Measurements from ENCODE around the gene CTBP1.

The CTBP1 gene

DNA sequence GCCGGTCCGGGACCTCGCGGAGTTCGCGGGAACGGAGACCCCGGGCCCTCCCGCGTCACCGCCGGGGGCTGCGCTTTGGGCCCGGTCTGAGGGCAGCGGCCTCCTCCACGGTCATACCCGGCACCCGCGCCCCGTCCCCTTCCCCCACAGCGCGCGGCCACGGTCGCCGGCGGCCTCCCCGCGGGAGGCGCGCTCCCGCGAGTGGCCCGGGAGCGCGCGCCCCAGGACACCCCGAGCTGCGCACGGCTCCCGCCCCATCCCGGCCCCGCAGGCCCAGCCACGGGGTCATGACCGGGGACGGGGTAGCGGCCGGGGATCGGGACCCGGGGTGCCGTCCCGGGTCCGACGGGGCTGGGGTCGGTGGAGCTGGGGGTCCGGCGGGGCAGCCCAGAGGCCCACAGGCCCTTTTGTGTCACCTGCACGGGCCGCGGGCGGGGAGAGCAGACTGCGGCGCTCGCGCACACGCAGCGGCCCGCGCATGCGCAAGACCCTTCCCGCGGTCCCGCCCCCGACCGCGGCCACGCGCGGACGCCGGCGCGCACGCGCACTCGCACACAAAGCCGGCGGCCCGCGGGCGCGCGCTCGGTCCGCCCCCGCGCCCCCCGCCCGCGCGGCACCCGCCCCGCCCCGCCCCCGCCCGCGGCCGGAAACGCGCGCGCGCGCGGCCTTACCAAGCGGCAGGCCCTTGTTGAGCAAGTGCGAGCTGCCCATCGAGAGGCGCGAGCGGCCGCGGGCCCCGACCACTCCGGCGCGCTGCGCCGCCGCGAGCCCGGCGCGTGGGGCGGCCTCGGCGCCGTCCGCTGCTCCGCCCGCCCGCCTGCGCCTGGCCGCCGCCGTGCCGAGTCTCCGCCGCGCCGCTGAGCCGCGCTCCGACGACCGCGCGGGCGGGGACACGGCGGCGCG is at the start of gene CTBP1:
TSS of gene CTBP1 (minus strand) at position 886 of the 903 bp plus-strand sequence. CDS start 7,799 bp downstream, outside the sequence.
- DNase-seq (ENCODE audit: low read depth): peak; percentile 81
- H3K4me3 ChIP-seq (ENCODE audit: low read length): peak within 1 kb of the TSS; percentile 80
- TF ChIP-seq, protein P1, sequence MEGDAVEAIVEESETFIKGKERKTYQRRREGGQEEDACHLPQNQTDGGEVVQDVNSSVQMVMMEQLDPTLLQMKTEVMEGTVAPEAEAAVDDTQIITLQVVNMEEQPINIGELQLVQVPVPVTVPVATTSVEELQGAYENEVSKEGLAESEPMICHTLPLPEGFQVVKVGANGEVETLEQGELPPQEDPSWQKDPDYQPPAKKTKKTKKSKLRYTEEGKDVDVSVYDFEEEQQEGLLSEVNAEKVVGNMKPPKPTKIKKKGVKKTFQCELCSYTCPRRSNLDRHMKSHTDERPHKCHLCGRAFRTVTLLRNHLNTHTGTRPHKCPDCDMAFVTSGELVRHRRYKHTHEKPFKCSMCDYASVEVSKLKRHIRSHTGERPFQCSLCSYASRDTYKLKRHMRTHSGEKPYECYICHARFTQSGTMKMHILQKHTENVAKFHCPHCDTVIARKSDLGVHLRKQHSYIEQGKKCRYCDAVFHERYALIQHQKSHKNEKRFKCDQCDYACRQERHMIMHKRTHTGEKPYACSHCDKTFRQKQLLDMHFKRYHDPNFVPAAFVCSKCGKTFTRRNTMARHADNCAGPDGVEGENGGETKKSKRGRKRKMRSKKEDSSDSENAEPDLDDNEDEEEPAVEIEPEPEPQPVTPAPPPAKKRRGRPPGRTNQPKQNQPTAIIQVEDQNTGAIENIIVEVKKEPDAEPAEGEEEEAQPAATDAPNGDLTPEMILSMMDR (IDR thresholded peaks at IDR 0.05; ENCODE audit: insufficient read depth, low read depth, low read length, missing control alignments): no peak

DNA sequence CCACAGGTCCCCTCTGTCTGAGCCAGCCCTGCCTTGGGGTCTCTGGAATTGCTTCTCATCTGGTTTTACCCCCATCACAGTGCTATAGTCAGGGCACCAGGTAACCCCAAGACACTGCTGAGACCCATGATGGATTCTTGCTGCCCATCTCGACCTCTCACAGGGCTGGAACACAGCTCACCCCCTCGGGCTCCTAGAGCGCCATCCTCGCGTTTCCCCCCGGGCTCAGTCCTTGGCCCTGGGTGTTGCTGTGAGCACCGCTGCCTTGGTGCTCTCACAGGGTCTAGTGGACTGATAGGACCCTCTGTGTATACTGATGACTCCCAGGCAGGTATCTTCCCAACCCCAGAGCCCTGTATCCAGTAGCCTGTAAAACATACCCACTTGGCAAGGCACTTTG is 49.5 kb upstream of the CTBP1 start:
- no peak overlapping the region for H3K4me3 ChIP-seq (ENCODE audit: low read length)
- DNase-seq (ENCODE audit: low read depth): no peak
- TF ChIP-seq, protein P1 (IDR thresholded peaks at IDR 0.05; ENCODE audit: insufficient read depth, low read depth, low read length, missing control alignments): no peak

DNA sequence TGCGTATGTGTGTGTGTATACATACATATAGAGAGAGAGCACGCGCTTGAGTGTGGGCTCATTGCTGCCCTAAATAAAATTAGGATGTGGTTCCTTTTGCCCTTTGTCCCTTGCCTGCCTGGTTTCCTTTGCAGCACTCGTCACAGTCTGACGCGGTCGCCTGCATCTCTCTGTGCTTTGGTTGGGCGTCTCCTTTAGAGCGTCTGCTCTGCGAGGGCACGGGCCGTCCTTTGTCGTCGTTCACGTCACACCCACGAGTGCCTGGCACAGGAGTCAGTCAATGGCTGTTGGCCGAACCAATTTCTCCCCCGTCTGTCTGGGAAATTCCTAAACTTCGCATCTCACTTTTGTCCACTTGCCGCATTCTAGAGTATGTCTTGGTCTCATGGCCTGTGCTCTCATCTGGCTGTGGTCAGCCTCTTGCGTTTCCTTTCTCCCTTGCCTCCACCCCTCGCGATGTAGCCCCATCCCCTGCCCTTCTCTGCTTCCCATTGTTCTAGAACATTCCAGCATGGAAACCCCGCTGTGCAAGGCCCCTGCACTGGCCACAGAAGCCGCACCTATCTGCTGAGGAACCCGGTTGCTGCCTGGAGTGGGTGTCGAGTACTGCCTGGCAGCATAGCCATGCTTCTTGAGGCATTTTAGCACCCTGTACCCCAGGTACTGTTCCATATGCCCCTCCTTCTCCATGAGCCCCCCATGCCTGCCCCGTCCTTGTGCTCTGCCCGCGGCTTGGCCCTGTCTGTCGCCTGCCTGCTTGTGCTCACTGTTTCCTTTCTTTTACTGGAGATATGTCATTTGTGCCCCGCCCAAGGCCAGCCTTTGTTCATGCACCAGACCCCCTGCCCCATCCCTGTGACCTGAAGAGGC is 48.8 kb upstream of the CTBP1 start:
- H3K4me3 ChIP-seq (ENCODE audit: low read length): no peak overlapping the region
- DNase-seq (ENCODE audit: low read depth): no peak
- TF ChIP-seq, protein P1 (IDR thresholded peaks at IDR 0.05; ENCODE audit: insufficient read depth, low read depth, low read length, missing control alignments): no peak

DNA sequence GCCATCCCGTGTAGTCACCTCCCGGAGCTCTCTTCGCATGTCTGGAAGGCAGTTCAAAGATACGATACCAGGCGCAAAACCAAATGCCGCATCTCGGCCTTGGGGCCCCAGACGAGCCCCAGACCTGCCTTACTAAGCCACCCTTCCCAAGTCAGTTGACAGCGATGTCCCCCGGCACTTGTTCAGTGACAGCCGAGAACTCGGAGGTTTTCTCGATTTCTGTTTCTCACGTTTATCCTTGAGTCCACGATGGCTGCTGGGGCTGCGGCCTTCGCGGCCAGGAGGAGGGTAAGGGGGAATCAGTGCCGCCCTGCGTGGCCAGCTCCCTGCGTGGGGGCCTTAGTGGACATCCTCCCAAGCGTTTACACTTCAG is 48.1 kb upstream of the CTBP1 start:
- H3K4me3 ChIP-seq (ENCODE audit: low read length): no peak overlapping the region
- no peak for DNase-seq (ENCODE audit: low read depth)
- TF ChIP-seq, protein P1 (IDR thresholded peaks at IDR 0.05; ENCODE audit: insufficient read depth, low read depth, low read length, missing control alignments): no peak

DNA sequence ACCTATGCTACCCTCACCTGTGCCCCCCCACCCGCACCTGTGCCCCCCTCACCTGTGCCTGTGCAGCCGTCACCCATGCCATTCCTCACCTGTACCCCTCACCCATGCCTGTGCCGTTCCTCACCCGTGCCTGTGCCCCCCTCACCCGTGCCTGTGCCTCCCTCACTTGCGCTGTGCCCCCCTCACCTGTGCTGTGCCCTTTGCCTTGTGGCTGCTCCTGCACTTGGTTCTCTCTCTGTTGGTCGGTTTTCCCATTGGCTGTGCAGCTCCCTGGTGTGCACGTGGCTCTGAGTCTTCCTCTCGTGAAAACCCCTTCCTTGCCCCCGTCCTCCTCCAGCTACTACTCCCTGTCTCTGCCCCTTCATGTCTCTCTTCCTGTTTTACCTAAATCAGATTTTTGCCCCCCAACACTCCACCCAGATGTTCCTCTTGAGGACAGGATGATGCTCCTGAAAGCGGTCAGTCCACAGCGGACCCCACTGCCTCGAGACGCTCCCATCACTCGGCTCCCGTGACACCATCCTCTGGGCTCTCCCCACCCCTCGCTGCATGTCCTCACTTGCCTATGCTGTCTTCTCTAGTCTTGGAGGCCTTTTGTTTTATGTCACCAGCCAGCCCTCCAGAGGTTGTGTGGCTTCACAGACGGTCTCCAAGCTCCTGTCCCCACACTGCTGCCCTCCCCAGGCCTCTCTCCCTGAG is 47.5 kb upstream of the CTBP1 start:
- TF ChIP-seq, protein P1 (IDR thresholded peaks at IDR 0.05; ENCODE audit: insufficient read depth, low read depth, low read length, missing control alignments): no peak
- H3K4me3 ChIP-seq (ENCODE audit: low read length): no peak overlapping the region
- DNase-seq (ENCODE audit: low read depth): peak; percentile 66

DNA sequence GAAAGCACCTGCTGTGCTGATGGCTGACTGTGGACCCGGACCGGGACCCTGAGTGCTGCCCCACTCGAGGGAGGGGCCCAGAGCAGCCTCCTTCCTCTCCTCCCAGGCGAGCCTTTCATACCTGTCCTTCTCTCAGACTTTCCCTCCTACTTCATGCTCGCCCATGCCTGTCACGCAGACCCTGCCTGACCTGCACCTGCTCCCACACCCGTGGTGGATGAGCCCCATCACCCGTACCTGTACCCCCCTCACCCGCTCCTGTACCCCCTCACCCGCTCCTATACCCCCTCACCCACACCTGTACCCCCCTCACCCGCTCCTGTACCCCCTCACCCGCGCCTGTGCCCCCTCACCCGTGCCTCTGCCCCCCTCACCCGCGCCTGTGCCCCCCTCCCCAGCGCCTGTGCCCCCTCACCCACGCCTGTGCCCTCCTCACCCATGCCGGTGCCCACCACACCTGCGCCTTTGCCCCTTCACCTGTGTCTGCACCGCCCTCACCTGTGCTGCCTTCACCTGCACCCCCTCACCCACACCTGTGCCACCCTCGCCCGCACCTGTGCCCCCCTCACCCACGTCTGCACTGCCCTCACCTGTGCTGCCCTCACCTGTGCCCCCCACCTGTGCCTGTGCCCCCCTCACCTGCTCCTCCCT is 46.6 kb upstream of the CTBP1 start:
- TF ChIP-seq, protein P1 (IDR thresholded peaks at IDR 0.05; ENCODE audit: insufficient read depth, low read depth, low read length, missing control alignments): no peak
- H3K4me3 ChIP-seq (ENCODE audit: low read length): no peak overlapping the region
- no peak for DNase-seq (ENCODE audit: low read depth)

Data from epithelial cell of esophagus (primary cell).